GM23338 (cell line): ENCODE results near the gene ADGRV1. TPM values are rescaled to one million over a fixed set of nuclear protein-coding genes. Genes with fewer than 3 reads are reported as not detected.
A peak's percentile ranks its signal among the peaks of the same experiment; 100 is the strongest.

Experiments
- ATAC-seq: fragments of 200-7000 bp; cut with Tn5 transposase; 3 replicates; pipeline ENCODE4 v1.9.1; 2020
- DNase-seq: peaks from one replicate; pipeline ENCODE4 v3.0.0-alpha.2; 2015; ENCODE audit warnings: low spot score
- H2AFZ ChIP-seq: fragments of 200-600 bp; sonication (generic); 2 replicates; pipeline ENCODE4 v1.8.0; 2016; ENCODE audit warnings: antibody characterized with exemption, mild to moderate bottlenecking, moderate library complexity
- H3F3A ChIP-seq: fragments of 200-600 bp; sonication (generic); replicated peaks from 2 replicates; pipeline ENCODE4 v1.8.0; 2017; ENCODE audit warnings: antibody characterized with exemption, mixed run types, low read depth
- H3K27ac ChIP-seq: fragments of 200-600 bp; sonication (generic); 2 replicates; pipeline ENCODE4 v1.6.1; 2016; ENCODE audit warnings: low read depth
- H3K27me3 ChIP-seq: fragments of 200-600 bp; sonication (generic); 2 replicates; pipeline ENCODE4 v1.8.0; 2016; ENCODE audit warnings: mild to moderate bottlenecking, mixed run types, moderate library complexity; ENCODE audit not compliant: insufficient read depth
- H3K36me3 ChIP-seq: fragments of 200-600 bp; sonication (generic); 2 replicates; pipeline ENCODE4 v1.8.0; 2016; ENCODE audit warnings: mild to moderate bottlenecking; ENCODE audit not compliant: insufficient read depth
- H3K4me1 ChIP-seq: fragments of 200-600 bp; sonication (generic); 2 replicates; pipeline ENCODE4 v1.8.0; 2016; ENCODE audit warnings: mild to moderate bottlenecking, moderate library complexity; ENCODE audit not compliant: insufficient read depth
- H3K4me2 ChIP-seq: fragments of 200-600 bp; sonication (generic); 2 replicates; pipeline ENCODE4 v1.7.1; 2017; ENCODE audit warnings: mixed run types
- H3K4me3 ChIP-seq: fragments of 200-600 bp; sonication (generic); 2 replicates; pipeline ENCODE4 v1.6.1; 2016; ENCODE audit warnings: mixed run types
- H3K79me2 ChIP-seq: fragments of 200-600 bp; sonication (generic); replicated peaks from 2 replicates; pipeline ENCODE4 v1.8.0; 2017; ENCODE audit warnings: mild to moderate bottlenecking; ENCODE audit not compliant: insufficient read depth
- H3K9me2 ChIP-seq: fragments of 200-600 bp; sonication (generic); 2 replicates; pipeline ENCODE4 v1.8.0; 2017; ENCODE audit not compliant: insufficient read depth
- H4K20me1 ChIP-seq: fragments of 200-600 bp; sonication (generic); replicated peaks from 2 replicates; pipeline ENCODE4 v1.8.0; 2017; ENCODE audit warnings: mild to moderate bottlenecking; ENCODE audit not compliant: insufficient read depth
- H3K27ac Mint-ChIP-seq: 2 replicates; pipeline ENCODE4 v1.8.0; 2020; ENCODE audit warnings: inconsistent platforms, mild to moderate bottlenecking, moderate library complexity, mixed read lengths
- H3K27me3 Mint-ChIP-seq: 3 replicates; pipeline ENCODE4 v1.8.0; 2022; ENCODE audit warnings: low read depth, mild to moderate bottlenecking, moderate library complexity, mixed read lengths, inconsistent platforms; ENCODE audit not compliant: insufficient read depth, poor library complexity
- H3K36me3 Mint-ChIP-seq: 3 replicates; pipeline ENCODE4 v1.8.0; 2021; ENCODE audit warnings: low read depth, mild to moderate bottlenecking, inconsistent platforms, moderate library complexity, mixed read lengths
- H3K4me1 Mint-ChIP-seq: 3 replicates; pipeline ENCODE4 v1.8.0; 2020; ENCODE audit warnings: mild to moderate bottlenecking, inconsistent platforms, mixed read lengths
- H3K4me3 Mint-ChIP-seq: 3 replicates; pipeline ENCODE4 v1.8.0; 2021; ENCODE audit warnings: moderate library complexity, mild to moderate bottlenecking, inconsistent platforms, mixed read lengths
- H3K9me3 Mint-ChIP-seq: 3 replicates; pipeline ENCODE4 v1.8.0; 2020; ENCODE audit warnings: moderate library complexity, mild to moderate bottlenecking, inconsistent platforms, mixed read lengths
- CTCF ChIP-seq, 2 experiments: fragments of 200-600 bp in 1 of 2; sonication (generic) in 1 of 2; conservative IDR thresholded peaks; 2 replicates each; pipeline versions ENCODE4 v1.5.1 to v1.6.1; 2016 to 2017; ENCODE audit warnings: antibody characterized with exemption in 2 of 2, low read depth in 2 of 2, mild to moderate bottlenecking in 2 of 2, moderate library complexity in 1 of 2
- EZH2 ChIP-seq: fragments of 200-600 bp; sonication (generic); IDR thresholded peaks from one replicate; pipeline ENCODE4 v1.8.0; 2017; ENCODE audit warnings: antibody characterized with exemption, mild to moderate bottlenecking, low read depth; ENCODE audit not compliant: unreplicated experiment
- EZH2phosphoT487 ChIP-seq: fragments of 200-600 bp; sonication (generic); IDR thresholded peaks from one replicate; pipeline ENCODE4 v1.8.1; 2018; ENCODE audit warnings: antibody characterized with exemption; ENCODE audit not compliant: unreplicated experiment
- POLR2AphosphoS5 ChIP-seq: IDR thresholded peaks from 2 replicates; pipeline ENCODE4 v1.6.1; 2016; ENCODE audit warnings: antibody characterized with exemption, low read depth
- STAT1 ChIP-seq: IDR thresholded peaks from one replicate; pipeline ENCODE4 v1.6.1; 2016; ENCODE audit warnings: antibody characterized with exemption; ENCODE audit not compliant: unreplicated experiment
- ZNF331 ChIP-seq: fragments of 250-450 bp; sonication (Bioruptor Pico); IDR thresholded peaks from 2 replicates; pipeline ENCODE4 v1.5.0; 2020; ENCODE audit warnings: low read depth, mild to moderate bottlenecking, moderate library complexity
- ZNF462 ChIP-seq: fragments of 250-450 bp; sonication (Bioruptor Pico); IDR thresholded peaks from 2 replicates; pipeline ENCODE4 v1.5.0; 2020; ENCODE audit warnings: mild to moderate bottlenecking, moderate library complexity
- polyA plus RNA-seq: library from polyadenylated mRNA; unstranded; fragments of >200 nt; fragmentation: Nextera tagmentation; extraction: Ambion mirVana; gene quantifications from 2 replicates; pipeline ENCODE4 v1.2.1, GENCODE V29; 2016
- total RNA-seq: library from RNA; depleted of rRNA; stranded (reverse); fragments of >200 nt; shearing (Covaris generic); gene quantifications from 2 replicates; pipeline ENCODE4 v1.2.3, GENCODE V29; 2014

Gene ADGRV1
- total and polyA plus RNA-seq, 2 experiments from 2014 or later: 46.1 to 149 TPM

DNA sequence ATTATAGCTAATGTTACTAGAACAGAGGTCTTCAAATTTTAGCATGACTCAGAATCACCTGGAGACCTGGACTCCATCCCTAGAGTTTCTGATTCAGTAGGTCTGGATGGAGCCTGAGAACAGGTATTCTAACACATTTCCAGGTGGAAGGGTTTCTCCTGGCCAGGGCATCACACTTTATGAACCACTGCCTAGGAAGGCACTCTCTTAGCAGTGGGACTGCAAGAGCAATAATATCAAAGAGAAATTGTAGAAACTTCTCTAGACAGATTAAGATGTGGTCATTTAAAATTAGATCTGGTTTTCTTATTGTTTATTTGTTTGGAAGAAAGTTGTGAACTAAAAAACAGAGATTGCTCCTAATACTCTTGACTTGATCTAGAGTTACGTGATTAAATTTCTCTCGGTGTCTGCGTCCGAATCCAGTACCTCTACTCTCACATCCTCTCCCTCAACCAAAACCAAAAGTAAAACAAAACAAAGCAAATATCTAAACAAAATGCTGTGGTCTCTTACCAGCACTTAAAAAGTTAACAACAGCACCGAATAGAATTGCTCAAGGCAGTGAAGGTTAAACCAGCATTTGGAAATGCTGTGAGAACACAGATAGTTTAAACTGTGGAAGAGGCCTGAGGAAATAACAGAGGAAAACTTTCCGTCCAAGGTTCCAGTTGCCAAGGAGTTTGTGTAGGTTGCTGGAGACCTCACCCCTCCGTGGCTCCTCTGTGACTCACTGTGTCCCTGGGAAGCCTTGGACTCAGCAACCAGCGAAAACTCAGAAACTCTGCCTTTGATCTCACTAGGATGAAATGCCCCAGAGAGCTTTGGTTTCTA is 631.1 kb downstream of the ADGRV1 start (continued):
- TF ChIP-seq ZNF462 (CRISPR knock-in tag) (no peak), CTCF (conservative IDR thresholded peaks at IDR 0.05; ENCODE audit: low read depth in 2 of 2) (no peak), EZH2 (no peak), ZNF331 (CRISPR knock-in tag) (no peak)

- H3K4me2 ChIP-seq: no peak overlapping the region
- TF ChIP-seq STAT1: no peak
- no peak for TF ChIP-seq POLR2AphosphoS5
- TF ChIP-seq EZH2phosphoT487: no peak
- TF ChIP-seq ZNF331 (CRISPR knock-in tag): no peak
These were observed 631.7 kb downstream of the ADGRV1 start for GRCh38 chr5:91190314-91190690.

More at GRCh38 chr5:91190314-91190690, 631.7 kb downstream of the ADGRV1 start:
- H3F3A ChIP-seq: no peaks in the 10 kb centered on the region
- peaks cover 6% of the 10 kb centered on the region; the same call in 1 of the 2 replicates for H3K9me2 ChIP-seq
- Mint-ChIP-seq H3K36me3 (no peaks in the 10 kb centered on the region), H3K27ac (no peak overlapping the region), H3K4me1 (peaks cover 6% of the 10 kb centered on the region; the same call in 1 of the 3 replicates), H3K4me3 (no peak overlapping the region), H3K27me3 (peaks cover 2% of the 10 kb centered on the region), H3K9me3 (no peaks in the 10 kb centered on the region)
- H3K36me3 ChIP-seq: no peaks in the 10 kb centered on the region
- H2AFZ ChIP-seq: peak overlapping the region; percentile 84
- no peak overlapping the region for H3K27ac ChIP-seq
- DNase-seq (peak; percentile 11), ATAC-seq (peak; percentile 47; the same call in 2 of the 3 replicates)
- H3K4me1 ChIP-seq: no peaks in the 10 kb centered on the region
- no peaks in the 10 kb centered on the region for H4K20me1 ChIP-seq
- H3K79me2 ChIP-seq: no peaks in the 10 kb centered on the region
- no peak overlapping the region for H3K4me3 ChIP-seq
- no peaks in the 10 kb centered on the region for H3K27me3 ChIP-seq
